HG03108 (cell line): ENCODE data around the gene TEK.
"Not testable (repeated sequence)": the region's sequence is repeated elsewhere in the genome, so short reads cannot be mapped to it uniquely, and the experiment has no call there.

Source experiments
- ATAC-seq: cut with Tn5 transposase; IDR thresholded peaks from one replicate; pipeline ENCODE4 v1.9.1; 2021; ENCODE audit warnings: moderate library complexity; ENCODE audit not compliant: unreplicated experiment

The TEK gene

DNA sequence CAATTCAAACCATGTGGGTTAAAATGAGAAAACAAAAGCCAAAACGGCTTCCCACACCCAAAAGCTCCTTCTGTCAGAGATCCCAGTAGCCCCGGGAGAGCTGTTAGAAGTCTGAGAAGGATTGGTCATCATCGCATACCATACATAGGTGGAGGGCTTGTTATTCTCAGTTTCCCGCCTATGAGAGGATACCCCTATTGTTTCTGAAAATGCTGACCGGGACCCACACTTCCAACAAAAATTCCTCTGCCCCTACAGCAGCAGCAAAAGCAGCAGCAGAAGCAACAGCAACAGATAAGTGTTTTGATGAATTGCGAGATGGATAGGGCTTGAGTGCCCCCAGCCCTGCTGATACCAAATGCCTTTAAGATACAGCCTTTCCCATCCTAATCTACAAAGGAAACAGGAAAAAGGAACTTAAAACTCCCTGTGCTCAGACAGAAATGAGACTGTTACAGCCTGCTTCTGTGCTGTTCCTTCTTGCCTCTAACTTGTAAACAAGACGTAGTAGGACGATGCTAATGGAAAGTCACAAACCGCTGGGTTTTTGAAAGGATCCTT lies at the start of gene TEK:
Gene TEK (plus strand): TSS at position 245 of the 561 bp plus-strand sequence. CDS start 366 bp downstream, outside the sequence.
- ATAC-seq, result no peak

DNA sequence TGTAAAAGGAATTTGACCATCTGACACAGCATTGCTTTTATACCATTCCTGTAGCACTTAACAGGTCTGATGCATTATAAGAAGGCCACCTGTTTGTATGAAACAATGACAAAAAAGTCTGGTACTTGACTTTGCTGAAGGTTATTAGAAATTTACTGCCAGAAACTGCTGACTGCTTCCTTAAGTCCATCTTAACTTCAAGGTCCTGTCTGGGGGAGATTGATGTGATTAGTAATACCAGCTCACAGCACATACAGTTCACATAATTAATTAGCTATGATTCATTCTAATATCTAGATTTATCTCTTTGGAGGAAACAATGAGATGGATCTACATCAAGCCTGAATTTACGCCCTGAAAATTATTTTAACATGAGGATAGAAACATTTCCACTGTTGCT lies 49.6 kb upstream of the TEK start:
- no peak for ATAC-seq

GRCh38 chr9:27059907-27060306 lies 49.1 kb upstream of the TEK start:
- ATAC-seq, result no peak

DNA sequence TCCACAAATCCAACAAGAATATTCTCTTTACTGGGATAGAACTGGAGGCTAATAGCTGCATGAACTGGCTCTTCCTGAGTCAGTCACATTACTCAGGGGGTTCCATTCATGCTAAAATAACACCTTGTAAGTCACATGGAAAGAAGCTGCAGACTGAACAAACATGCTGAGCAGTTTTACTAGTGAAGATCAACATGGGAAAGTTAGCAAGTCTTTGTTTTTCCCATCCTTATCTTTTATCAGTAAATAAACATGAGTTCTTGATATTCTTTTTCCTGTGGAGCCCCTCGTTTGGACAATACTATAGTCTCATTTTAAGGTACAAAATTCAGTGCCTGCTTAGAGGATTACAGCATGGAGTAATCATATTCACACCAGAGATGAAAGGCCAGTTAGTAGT lies 43.7 kb upstream of the TEK start:
- no peak for ATAC-seq

DNA sequence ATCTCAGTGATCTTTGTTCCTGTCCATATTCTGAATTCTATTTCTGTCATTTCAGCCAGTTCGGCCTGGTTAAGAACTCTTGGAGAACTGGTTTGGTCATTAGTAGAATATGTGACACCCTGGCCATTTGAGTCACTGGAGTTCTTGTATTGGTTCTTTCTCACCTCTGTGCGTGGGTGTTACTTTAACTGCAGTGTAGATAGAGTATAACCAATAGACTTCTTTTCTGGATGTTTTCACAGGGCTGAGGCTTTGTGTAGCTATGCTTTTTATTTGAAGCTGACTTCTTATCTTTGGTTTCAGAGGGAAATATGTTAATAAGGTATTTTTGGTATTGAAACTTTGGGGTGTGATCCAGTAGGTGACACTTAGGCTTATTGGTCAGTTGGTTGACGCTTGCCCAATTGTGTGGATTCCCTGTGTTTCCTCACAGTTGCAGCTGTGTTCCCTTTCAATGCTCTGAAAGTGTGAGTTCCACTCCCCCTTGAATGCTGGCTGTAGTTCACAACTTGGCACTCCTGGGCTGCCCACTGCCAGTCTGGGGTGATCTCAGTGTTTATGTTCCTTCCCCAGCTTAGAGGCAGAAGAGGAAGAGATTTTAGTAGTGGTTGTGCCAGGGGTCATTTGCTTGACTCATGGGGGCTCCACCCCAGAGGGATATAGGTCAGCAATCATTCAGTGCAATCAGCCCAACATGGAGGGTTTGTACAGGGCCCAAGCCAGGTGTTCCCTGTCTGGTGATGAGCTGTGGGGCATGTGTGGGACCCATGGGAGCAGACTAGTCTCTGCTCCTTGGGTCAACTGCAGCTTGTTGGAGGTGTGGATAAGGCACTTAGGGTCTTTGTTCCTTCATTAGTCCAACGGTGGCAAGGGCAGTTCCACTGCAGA lies 34.9 kb upstream of the TEK start:
- no peak for ATAC-seq

GRCh38 chr9:27078685-27079084 lies 30.3 kb upstream of the TEK start:
- ATAC-seq, result no peak

DNA sequence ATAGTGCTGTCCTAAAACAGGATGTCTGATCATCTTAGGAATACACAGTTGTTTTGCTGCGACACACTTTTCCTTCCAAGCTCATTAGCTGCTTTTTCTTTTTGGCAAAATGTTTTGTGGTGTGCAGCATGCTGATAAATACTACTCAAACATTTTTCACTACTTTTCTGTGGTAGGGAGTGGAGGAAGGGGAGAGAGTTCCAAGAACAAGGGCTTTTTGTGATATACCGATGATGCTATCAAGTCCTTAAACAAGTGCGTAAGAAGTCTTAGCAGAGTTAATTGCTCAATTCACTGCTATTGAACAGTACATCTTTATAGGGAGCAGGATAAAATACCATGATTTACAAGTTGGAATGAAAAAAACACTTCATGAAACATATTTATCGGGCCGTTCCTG lies 23.6 kb upstream of the TEK start:
- no peak for ATAC-seq

DNA sequence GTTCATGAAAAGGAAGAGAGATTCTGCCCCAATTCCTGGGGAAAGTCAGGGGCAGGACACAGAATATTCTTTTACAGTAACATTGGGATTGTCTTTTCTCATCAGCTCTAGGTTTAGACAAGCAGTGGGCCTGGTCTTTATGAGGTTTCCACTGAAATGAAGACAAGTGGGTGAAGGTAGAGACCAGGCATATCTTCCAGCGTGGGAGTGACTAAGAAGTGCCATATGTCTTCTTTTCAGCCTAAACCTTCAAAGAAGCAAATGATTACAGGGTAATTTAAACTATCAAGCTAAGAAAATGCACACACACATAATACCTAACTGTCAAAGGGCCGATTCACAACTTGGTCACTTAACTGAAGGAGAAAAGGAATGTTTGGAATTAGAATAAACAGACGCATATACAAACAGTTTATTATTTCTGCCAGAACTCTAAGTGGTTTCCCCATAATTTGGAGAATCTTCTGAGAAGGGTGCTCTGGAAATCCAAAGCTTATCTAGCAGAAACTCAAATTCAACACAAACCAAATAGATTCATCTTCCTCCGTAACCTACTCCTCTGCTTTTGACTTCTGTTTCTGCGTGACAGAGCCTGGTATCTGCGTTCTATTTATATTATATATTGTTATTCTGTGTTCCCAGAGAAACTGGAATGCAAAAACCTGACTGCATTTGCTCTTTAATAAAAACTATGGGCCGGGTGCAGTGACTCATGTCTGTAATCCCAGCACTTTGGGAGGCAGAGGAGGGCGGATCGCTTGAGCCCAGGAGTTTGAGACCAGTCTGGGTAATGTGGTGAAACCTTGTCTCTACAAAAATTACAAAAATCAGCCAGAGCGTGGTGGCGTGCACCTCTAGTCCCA lies 22.0 kb upstream of the TEK start:
- no peak for ATAC-seq

DNA sequence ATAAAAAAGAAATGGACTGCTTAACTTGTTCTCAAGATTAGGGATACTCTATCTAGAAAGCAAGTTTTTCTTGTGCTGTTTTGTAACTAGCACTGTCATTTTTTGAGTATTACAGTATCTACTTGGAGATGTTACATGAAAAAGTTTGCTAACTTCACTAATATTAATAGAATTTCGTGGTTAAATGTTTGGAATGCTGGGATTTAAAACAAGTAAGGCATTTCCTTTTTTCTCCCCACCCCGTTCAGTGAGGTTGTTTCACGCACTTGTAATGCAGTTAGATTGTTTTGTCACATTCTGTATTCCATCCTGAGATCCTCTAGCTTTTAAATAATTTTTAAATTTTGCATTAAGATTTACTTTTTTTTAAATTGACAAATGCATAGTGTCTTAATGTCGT lies 20.0 kb upstream of the TEK start:
- ATAC-seq, result no peak

GRCh38 chr9:27089706-27090105 lies 19.3 kb upstream of the TEK start:
- no peak for ATAC-seq

DNA sequence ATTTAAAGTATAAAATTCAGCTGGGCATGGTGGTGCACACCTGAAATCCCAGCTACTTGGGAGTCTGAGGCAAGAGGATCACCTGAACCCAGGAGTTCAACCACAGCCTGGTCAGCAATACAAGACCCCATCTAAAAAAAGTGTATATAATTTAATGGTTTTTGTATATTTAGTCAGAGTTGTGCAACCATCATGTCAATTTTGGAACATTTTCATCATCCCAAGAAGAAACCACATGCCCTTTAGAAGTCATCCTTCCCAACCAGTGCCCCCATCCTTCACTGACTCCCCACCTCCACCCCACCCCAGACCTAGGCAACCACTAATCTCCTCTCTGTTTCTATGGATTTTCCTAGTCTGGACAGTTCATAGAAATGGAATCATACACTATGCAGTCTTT lies 18.8 kb upstream of the TEK start:
- no peak for ATAC-seq

DNA sequence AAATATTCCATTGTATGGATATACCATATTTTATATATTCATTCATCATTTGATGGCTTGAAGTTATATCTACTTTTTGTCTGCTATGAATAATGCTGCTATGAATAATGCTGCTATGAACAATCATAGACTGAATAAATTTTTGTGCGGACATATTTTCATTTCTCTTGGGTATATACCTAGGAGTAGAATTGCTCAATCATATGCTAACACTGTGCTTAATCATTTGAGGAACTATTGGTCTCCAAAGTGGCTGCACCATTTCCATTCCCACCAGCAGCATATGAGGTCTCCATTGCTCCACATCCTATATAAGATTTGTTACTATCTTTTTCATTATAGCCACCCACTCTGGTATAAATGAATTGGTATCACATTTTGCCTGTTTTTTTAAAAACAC lies 18.3 kb upstream of the TEK start:
- ATAC-seq, result no peak

GRCh38 chr9:27092496-27092895 lies 16.5 kb upstream of the TEK start:
- not testable (repeated sequence) for ATAC-seq

DNA sequence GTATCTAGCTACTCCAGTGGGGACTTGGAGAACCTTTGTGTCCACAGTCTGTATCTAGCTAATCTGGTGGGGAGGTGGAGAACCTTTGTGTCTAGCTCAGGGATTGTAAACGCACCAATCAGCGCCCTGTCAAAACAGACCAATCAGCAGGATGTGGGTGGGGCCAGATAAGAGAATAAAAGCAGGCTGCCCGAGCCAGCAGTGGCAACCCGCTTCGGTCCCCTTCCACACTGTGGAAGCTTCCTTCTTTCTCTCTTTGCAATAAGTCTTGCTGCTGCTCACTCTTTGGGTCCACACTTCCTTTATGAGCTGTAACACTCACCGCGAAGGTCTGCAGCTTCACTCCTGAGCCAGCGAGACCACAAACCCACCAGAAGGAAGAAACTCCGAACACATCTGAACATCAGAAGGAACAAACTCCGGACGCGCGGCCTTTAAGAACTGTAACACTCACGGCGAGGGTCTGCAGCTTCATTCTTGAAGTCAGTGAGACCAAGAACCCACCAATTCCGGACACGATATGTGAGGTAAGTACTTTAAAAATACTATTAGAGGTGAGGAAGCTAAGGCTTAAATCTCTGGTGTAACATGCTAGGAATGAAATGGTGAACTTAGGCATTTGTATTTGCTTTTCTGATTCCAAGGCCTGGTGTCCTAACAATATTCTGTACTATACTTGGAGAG lies 15.5 kb upstream of the TEK start:
- not testable (repeated sequence) for ATAC-seq

GRCh38 chr9:27094640-27095298 lies 14.3 kb upstream of the TEK start:
- ATAC-seq, result no peak

- no peak for ATAC-seq
Observed at GRCh38 chr9:27107241-27107640, 1.8 kb upstream of the TEK start.

DNA sequence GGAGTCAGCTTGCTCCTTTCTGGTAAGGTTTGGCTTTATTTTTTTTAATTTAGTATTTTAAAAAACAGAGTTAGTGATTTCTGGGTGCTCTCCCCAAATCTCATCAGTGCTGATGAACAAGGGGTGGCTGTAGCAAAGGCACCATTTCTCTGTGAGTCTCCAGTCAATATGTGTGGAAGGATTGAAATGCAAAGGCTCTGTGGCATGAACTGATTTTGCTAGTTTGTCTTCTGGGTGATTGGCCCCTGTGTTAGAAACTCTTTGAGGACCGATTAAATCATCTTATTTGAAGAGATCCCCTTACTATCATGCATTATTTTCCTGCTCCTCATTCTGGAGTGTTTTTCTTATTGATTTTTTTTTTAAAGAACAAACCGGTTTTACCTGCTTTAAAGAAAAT lies 596 bp downstream of the TEK start:
- ATAC-seq, result no peak

DNA sequence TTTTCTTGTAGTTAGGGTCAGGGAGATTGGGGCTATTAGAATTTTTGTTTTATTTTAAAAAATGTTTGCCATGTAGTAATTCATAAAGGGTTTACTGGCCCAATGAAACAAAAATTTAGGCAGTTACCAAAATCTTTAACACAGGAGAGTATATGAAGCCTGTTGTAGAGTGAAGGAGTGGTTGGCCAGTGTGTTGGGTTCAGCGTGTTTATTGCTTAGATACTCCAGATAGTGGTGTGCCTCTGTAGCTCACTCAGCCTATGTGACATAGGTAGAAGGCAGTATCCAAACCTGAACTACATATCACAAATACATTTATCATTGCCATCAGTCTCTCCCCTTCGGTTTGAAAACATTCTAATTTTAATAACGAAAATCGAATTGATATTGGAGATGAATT lies 1.2 kb downstream of the TEK start:
- ATAC-seq, result no peak

- no peak for ATAC-seq
Observed at GRCh38 chr9:27112235-27112634, 3.2 kb downstream of the TEK start.

- ATAC-seq, result no peak
Observed at GRCh38 chr9:27117489-27118135, 8.6 kb downstream of the TEK start.
